ENCODE results near the gene ADGRL3.
"Not testable (repeated sequence)": the region's sequence is repeated elsewhere in the genome, so short reads cannot be mapped to it uniquely, and the experiment has no call there.

Gene ADGRL3

GRCh38 chr4:61890321-61890720, 690.2 kb downstream of the ADGRL3 start:
- no peak for DNase-seq (ENCODE audit: low read depth in 2 of 2)

GRCh38 chr4:61891953-61892352, 691.8 kb downstream of the ADGRL3 start:
- no peak for DNase-seq (ENCODE audit: low read depth in 2 of 2)

DNA sequence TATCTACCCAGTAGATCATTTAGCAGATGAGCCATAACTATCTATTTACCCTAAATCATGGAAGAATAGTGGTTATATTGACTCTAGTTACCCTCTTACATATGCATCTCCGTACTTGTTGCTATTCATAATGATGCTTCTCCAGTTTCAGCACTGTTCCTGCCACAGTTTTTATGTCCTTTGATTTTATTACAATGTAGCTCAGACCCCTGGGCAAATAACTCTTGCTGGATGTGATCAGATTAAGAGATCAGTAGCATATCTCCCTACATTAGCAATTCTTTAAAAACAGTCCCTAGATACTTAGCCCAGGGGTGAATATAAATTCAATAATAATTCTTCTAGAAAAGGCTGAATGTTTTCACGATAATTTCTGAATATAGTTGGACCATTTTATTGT, 696.5 kb downstream of the ADGRL3 start:
- no peak for DNase-seq (ENCODE audit: low read depth in 2 of 2)

- DNase-seq (ENCODE audit: low read depth in 2 of 2) = no peak
These were observed 708.9 kb downstream of the ADGRL3 start for GRCh38 chr4:61909031-61909430.

DNA sequence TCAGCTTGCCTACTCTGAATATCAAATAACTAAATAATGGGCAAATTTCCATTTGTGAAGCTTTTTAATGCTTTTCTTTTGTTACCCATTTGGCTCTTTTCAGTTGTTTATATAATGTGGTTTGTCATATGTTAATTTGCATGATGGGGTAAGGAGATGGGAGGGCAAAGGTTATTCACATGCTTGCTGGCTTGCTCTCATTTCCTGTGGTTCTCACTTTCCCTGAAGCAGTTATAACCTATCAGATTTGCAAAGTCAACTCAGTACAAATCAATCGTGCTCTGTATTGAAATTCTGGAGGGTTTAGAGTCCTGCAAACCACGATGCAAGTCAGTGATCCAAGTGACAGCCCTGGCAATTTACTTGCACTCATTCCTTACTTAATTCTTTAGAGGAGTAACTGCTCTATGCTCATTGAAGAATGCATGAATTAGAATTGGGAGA, 711.2 kb downstream of the ADGRL3 start:
- DNase-seq (ENCODE audit: low read depth in 2 of 2) = no peak

GRCh38 chr4:61913619-61914018, 713.5 kb downstream of the ADGRL3 start:
- no peak for DNase-seq (ENCODE audit: low read depth in 2 of 2)

GRCh38 chr4:61915501-61915900, 715.4 kb downstream of the ADGRL3 start:
- DNase-seq (ENCODE audit: low read depth in 2 of 2) = no peak

DNA sequence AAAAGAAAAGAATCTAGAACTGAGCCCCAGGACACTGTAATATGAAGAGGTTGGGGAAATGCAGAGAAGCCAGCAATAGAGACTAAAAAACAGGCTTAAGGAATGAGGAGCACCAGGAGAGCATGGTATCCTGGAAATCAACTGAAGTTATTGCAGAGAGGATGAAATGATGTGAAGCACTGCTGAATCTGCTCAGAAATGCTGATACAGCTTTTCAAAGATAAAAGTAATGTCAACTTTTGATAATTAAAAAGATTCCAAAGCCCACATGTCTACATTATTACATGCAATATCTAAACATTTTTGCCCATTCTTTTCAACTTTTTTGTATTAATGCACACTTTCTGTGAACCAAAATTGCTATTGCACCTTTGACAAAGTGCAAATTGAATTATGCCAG, 718.4 kb downstream of the ADGRL3 start:
- no peak for DNase-seq (ENCODE audit: low read depth in 2 of 2)

GRCh38 chr4:61918987-61919386, 718.9 kb downstream of the ADGRL3 start:
- DNase-seq (ENCODE audit: low read depth in 2 of 2) = no peak

GRCh38 chr4:61919561-61919960, 719.4 kb downstream of the ADGRL3 start:
- DNase-seq (ENCODE audit: low read depth in 2 of 2) = no peak

DNA sequence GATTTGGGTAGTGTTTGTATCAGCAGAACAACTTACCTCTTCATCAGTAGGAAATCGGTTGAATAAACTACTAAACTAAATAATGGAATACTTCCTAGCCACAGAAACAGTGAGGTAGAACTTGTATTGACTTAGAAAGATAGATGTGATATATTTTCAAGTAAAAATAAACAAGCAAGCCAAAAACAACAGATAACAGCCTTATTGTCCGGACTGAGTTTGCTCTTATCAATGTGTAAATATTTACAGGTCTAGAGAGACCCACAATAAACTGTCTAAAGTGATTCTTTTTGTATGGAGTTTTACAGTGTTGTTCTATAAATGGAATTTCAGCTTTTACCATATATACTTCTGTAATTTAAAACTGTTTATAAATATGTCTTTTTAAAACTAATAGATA, 721.8 kb downstream of the ADGRL3 start:
- no peak for DNase-seq (ENCODE audit: low read depth in 2 of 2)

DNA sequence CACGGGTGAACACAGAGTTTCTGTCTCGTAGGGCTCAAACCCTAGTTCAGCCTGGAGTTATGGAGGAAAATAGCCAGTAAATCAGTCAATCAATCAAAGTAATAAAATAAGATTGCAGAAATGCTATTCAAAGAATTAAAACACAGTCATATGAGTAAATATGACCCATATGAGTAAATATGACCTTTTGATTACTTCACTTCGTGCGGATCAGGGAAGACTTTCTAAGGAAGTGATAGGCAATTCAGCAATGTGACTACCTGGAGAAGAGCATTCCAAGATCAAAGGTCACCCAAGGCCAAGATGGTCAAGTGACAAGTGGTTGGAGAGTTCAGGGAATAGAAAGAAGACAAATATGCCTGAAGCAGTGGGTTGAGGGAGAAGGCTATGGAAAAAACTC, 722.6 kb downstream of the ADGRL3 start:
- DNase-seq (ENCODE audit: low read depth in 2 of 2) = no peak

GRCh38 chr4:61923179-61923578, 723.1 kb downstream of the ADGRL3 start:
- DNase-seq (ENCODE audit: low read depth in 2 of 2) = no peak

- DNase-seq (ENCODE audit: low read depth in 2 of 2) = no peak
These were observed 724.0 kb downstream of the ADGRL3 start for GRCh38 chr4:61924131-61924530.

- DNase-seq (ENCODE audit: low read depth in 2 of 2) = no peak
These were observed 733.4 kb downstream of the ADGRL3 start for GRCh38 chr4:61933527-61933926.

DNA sequence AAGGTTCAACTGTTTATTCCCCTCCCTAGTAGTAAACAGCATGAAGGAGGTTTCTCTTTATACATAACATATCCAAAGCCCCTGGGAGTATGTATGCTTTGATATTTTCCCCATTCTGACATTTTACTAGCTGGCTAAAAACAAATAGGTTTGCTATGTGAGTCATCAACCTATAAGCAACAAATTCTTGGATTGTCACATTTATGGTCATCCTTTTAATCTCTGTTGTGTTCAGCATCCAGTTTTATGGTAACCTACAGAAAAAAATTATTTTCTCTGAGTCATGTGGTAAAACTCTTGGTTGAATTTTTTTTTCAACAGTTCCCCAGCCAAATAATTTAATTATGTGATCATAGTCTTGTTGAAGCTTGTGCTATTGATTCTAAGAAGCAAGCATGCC, 734.1 kb downstream of the ADGRL3 start:
- no peak for DNase-seq (ENCODE audit: low read depth in 2 of 2)

GRCh38 chr4:61938250-61938846, 738.2 kb downstream of the ADGRL3 start:
- DNase-seq (ENCODE audit: low read depth in 2 of 2) = no peak

GRCh38 chr4:61950625-61951024, 750.5 kb downstream of the ADGRL3 start:
- DNase-seq (ENCODE audit: low read depth in 2 of 2) = no peak

DNA sequence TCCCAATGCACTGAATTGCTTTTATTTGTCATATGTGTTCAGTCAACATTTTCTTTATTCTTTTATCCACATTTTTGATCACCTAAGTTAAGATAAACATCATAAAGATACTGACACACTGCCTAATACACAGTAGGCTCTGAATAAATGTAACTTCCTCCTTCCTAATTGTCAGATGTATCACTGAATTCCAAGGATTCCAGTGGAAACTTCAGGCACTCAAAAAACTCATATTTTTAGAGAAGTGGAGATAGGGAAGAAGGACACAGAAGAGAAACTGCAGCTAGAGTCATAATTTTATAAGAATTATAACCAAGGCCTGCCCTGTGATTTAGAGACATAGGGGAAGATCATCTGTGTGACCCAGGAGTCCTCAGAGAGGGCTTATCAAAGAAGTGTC, 753.3 kb downstream of the ADGRL3 start:
- DNase-seq (ENCODE audit: low read depth in 2 of 2) = no peak

- no peak for DNase-seq (ENCODE audit: low read depth in 2 of 2)
These were observed 758.5 kb downstream of the ADGRL3 start for GRCh38 chr4:61958591-61958990.

DNA sequence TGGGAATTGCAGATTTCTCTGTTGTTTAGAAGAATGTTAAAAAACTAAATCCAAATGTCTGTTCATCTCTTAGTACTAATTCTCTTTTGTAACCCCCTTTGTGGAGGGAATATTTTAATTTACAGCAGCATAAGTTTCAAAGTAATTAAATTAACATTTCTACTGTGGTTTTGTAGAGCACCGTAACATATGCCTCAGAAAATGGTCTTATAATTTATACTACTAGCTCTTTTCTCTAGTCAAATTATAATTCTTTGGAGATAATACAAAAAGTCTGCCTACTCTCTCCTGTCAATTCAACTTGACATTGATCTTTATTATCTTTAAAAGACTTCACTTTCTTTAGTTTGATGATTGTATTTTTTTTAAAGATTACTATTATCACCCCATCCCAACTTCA, 759.0 kb downstream of the ADGRL3 start:
- no peak for DNase-seq (ENCODE audit: low read depth in 2 of 2)

DNA sequence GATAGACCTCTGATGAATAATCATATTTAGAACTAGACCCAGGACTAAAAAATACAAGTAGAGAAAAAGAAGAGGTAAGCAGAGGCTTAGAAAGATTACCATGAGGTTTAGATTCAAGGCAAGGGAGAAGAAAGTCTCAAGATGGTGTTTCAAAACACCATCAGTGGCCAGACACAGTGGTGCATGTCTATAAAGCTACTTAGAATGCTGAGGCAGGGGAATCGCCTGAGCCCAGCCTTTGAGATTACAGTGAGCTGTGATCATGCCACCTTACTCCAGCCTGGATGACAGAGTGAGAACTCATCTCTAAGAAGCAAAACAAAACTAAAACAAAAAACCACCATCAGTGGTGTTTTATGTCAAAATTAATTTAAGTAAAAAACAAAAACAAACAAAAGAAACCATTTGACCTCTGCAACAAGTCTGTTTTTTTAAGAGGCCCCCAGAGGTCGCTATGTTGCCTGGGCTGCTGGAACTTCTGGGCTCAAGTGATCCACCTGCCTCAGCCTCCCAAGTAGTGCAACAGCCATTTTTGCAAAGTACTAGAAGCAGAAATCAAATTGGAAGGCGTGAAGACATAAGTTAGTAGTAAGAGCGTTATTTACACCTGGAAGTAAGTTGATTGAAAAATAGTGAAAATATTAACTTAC, 784.3 kb downstream of the ADGRL3 start:
- DNase-seq (ENCODE audit: low read depth in 2 of 2) = no peak

DNA sequence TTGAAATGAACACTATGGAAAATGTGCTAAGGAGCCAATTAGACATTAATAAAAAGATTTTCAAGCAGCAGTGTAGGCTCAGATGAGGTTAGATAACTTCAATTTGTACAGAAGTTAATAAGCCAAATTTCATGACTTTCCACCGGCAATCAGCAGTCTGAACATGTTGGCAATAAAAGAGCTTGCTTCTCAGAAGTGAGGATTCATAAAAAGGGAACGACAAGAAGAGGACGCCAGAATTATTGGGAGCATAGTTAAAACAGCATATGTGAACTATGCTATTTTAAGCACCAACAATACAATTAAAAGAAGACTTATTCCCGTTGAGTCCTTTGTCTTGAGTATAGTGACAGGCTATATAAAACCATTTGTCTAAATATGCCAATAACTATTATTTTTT, 785.3 kb downstream of the ADGRL3 start:
- no peak for DNase-seq (ENCODE audit: low read depth in 2 of 2)

DNA sequence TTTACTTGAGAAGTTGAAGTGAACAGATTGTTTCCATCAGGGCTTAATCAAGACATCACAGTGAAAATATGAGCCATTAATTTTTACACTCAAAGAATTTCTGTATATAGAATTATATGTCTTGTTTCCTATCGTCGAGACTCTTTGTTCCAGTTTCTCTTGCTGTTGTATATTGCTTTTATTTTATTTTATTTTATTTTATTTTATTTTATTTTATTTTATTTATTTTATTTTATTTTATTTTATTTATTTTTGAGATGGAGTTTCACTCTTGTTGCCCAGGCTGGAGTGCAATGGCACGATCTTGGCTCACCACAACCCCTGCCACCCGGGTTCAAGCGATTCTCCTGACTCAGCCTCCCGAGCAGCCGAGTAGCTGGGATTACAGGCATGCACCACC, 786.8 kb downstream of the ADGRL3 start:
- DNase-seq (ENCODE audit: low read depth in 2 of 2) = not testable (repeated sequence)

All from stimulated activated CD4-positive, alpha-beta T cell treated with anti-CD3 and anti-CD28 coated beads, Interleukin-12 subunit alpha, Interleukin-12 subunit beta, amount 100 ng/mL, for 24 hours (primary cell).